ENCODE measurements around the gene FOSB.

- TF ChIP-seq CTCF (IDR thresholded peaks at IDR 0.05; ENCODE audit: extremely low read depth in 1 of 2, insufficient read depth in 1 of 2, low read depth in 1 of 2, low read length in 2 of 2) (no peak), MYC (IDR thresholded peaks at IDR 0.05; ENCODE audit: low read depth, low read length) (no peak), POLR2A (IDR thresholded peaks at IDR 0.05; ENCODE audit: low read depth, low read length) (no peak), JUN (IDR thresholded peaks at IDR 0.05; ENCODE audit: borderline replicate concordance, insufficient read depth, insufficient read length, low read depth) (no peak), POLR2AphosphoS5 (IDR thresholded peaks at IDR 0.05; ENCODE audit: insufficient read depth, low read depth, low read length) (no peak), MAX (IDR thresholded peaks at IDR 0.05; ENCODE audit: insufficient read depth, insufficient read length) (no peak), EZH2 (IDR thresholded peaks at IDR 0.05; ENCODE audit: borderline replicate concordance, low read depth, low read length, severe bottlenecking) (no peak)
These were observed 16.6 kb downstream of the FOSB start for GRCh38 chr19:45484273-45484945.

Measured in endothelial cell of umbilical vein (primary cell).